ENCODE data around the gene PVALB.

PVALB gene

GRCh38 chr22:36754881-36755280 lies 62.0 kb downstream of the PVALB start:
- peak; percentile 14 for DNase-seq

GRCh38 chr22:36753916-36754315 lies 62.9 kb downstream of the PVALB start:
- DNase-seq = no peak

GRCh38 chr22:36753120-36753802 lies 63.6 kb downstream of the PVALB start:
- DNase-seq = peak; percentile 63
